GM12875 (cell line): Measurements from ENCODE around the gene NET1.
A peak's percentile ranks its signal among the peaks of the same experiment; 100 is the strongest.

ENCODE experiments used
- H3K4me3 ChIP-seq: one replicate; pipeline ENCODE4 v1.5.1; 2011; ENCODE audit warnings: low read depth, low read length, control low read depth
- CTCF ChIP-seq: IDR thresholded peaks from 2 replicates; pipeline ENCODE4 v1.5.1; 2011; ENCODE audit warnings: low read depth, mild to moderate bottlenecking, control low read depth, inconsistent platforms, low read length, moderate library complexity, borderline replicate concordance; ENCODE audit not compliant: insufficient read depth

The NET1 gene

GRCh38 chr10:5412277-5412941, at the start of gene NET1:
Gene NET1, plus strand, starts transcription at chr10:5412557. Its CDS starts 136 bp downstream, at chr10:5412693.
- peak within 1 kb of the TSS; percentile 87 for H3K4me3 ChIP-seq
- TF ChIP-seq CTCF, result no peak

- H3K4me3 ChIP-seq, result no peak overlapping the region
- TF ChIP-seq CTCF, result no peak
These were observed 49.5 kb upstream of the NET1 start for GRCh38 chr10:5362873-5363272.

- TF ChIP-seq CTCF, result no peak
- H3K4me3 ChIP-seq, result no peak overlapping the region
These were observed 48.0 kb upstream of the NET1 start for GRCh38 chr10:5364374-5364773.

GRCh38 chr10:5364890-5365338, 47.4 kb upstream of the NET1 start, which contains the start of gene UCN3:
Gene UCN3, plus strand, starts transcription at chr10:5364966. Its CDS starts 8,755 bp downstream, at chr10:5373721.
- H3K4me3 ChIP-seq, result no peak within 1 kb of the TSS
- TF ChIP-seq CTCF, result no peak

- no peak for TF ChIP-seq CTCF
- H3K4me3 ChIP-seq, result no peak overlapping the region
These were observed 46.4 kb upstream of the NET1 start for GRCh38 chr10:5365928-5366327.

- H3K4me3 ChIP-seq, result no peak overlapping the region
- TF ChIP-seq CTCF, result no peak
These were observed 42.8 kb upstream of the NET1 start for GRCh38 chr10:5369362-5370158.
